Breast epithelium (tissue), 3 donors: Measurements from ENCODE around the gene MFF.

ENCODE experiments used
- POLR2A ChIP-seq: fragments of 450-650 bp; IDR thresholded peaks from one replicate; pipeline ENCODE4 v1.6.1; 2016; ENCODE audit warnings: antibody characterized with exemption, mild to moderate bottlenecking, moderate library complexity
- TF ChIP-seq, protein P1 (sequence below), 3 donors: fragments of 450-650 bp; IDR thresholded peaks; one replicate each; pipeline ENCODE4 v1.5.1; 2016 to 2017; ENCODE audit warnings: antibody characterized with exemption in 3 of 3, mild to moderate bottlenecking in 3 of 3, moderate library complexity in 3 of 3

GRCh38 chr2:227404585-227405271, 79.7 kb downstream of the MFF start:
- TF ChIP-seq, protein P1, sequence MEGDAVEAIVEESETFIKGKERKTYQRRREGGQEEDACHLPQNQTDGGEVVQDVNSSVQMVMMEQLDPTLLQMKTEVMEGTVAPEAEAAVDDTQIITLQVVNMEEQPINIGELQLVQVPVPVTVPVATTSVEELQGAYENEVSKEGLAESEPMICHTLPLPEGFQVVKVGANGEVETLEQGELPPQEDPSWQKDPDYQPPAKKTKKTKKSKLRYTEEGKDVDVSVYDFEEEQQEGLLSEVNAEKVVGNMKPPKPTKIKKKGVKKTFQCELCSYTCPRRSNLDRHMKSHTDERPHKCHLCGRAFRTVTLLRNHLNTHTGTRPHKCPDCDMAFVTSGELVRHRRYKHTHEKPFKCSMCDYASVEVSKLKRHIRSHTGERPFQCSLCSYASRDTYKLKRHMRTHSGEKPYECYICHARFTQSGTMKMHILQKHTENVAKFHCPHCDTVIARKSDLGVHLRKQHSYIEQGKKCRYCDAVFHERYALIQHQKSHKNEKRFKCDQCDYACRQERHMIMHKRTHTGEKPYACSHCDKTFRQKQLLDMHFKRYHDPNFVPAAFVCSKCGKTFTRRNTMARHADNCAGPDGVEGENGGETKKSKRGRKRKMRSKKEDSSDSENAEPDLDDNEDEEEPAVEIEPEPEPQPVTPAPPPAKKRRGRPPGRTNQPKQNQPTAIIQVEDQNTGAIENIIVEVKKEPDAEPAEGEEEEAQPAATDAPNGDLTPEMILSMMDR (IDR thresholded peaks at IDR 0.05): no peak
- TF ChIP-seq POLR2A: no peak
